Activated CD4-positive, alpha-beta T cell treated with anti-CD3 and anti-CD28 coated beads for 36 hours (primary cell): ENCODE results near the gene ARPC5. TPM values are rescaled to one million over a fixed set of nuclear protein-coding genes. Genes with fewer than 3 reads are reported as not detected.

Experiments used
- ATAC-seq: fragments of 200-7000 bp; cut with Tn5 transposase; one replicate; pipeline ENCODE4 v1.10.0; 2021; ENCODE audit warnings: mild to moderate bottlenecking, moderate library complexity
- CTCF ChIA-PET: fragments of 350-600 bp; sonication (Branson Sonifier 250); formaldehyde crosslinking; loops from one replicate; lab custom pipeline; 2021; ENCODE audit warnings: antibody characterized with exemption; lab: Charles Lee
- POLR2A ChIA-PET: fragments of 350-600 bp; sonication (Branson Sonifier 250); formaldehyde crosslinking; loops from one replicate; lab custom pipeline; 2021; ENCODE audit warnings: antibody characterized with exemption, inconsistent platforms; lab: Charles Lee
- DNase-seq: peaks from one replicate; pipeline ENCODE4 v3.0.0-alpha.2; 2020
- H3K27ac Mint-ChIP-seq: one replicate; pipeline ENCODE4 v1.8.0; 2021; ENCODE audit warnings: mixed read lengths
- H3K27me3 Mint-ChIP-seq: one replicate; pipeline ENCODE4 v1.8.0; 2021; ENCODE audit warnings: mixed read lengths
- H3K36me3 Mint-ChIP-seq: one replicate; pipeline ENCODE4 v1.8.0; 2021; ENCODE audit warnings: low read depth, mixed read lengths
- H3K4me1 Mint-ChIP-seq: one replicate; pipeline ENCODE4 v1.8.0; 2021; ENCODE audit warnings: mixed read lengths
- H3K4me3 Mint-ChIP-seq: one replicate; pipeline ENCODE4 v1.8.0; 2021; ENCODE audit warnings: mild to moderate bottlenecking, moderate library complexity, mixed read lengths
- H3K9me3 Mint-ChIP-seq: one replicate; pipeline ENCODE4 v1.8.0; 2021; ENCODE audit warnings: low read depth, mixed read lengths
- intact Hi-C, 2 experiments: fragments of 100-400 bp; cut with DNase I in 1 of 2; cut with micrococcal nuclease in 1 of 2; formaldehyde crosslinking; loops; one replicate each; pipeline versions ENCODE4 v1.14.2 to v1.15.1; 2022 to 2024; cut with DNase I, micrococcal nuclease
- total RNA-seq, 2 experiments: library from RNA; stranded (reverse); gene quantifications; one replicate each; pipeline ENCODE4 v1.2.3, GENCODE V29; 2021

ARPC5 gene
- total RNA-seq, 2 experiments from 2014 or later = 115 to 165 TPM

- no peaks in the 10 kb centered on the region for H3K4me1 Mint-ChIP-seq
- no peak for ATAC-seq
- intact Hi-C loops = no loop called here
- no peak for DNase-seq
- H3K9me3 Mint-ChIP-seq = no peaks in the 10 kb centered on the region
- ChIA-PET CTCF (no interaction called here), POLR2A (no interaction called here)
- H3K27ac Mint-ChIP-seq = no peak overlapping the region
- H3K4me3 Mint-ChIP-seq = no peak overlapping the region
- H3K36me3 Mint-ChIP-seq = no peaks in the 10 kb centered on the region
- peaks cover 2% of the 10 kb centered on the region for H3K27me3 Mint-ChIP-seq
Observed at GRCh38 chr1:183612407-183612806, 23.2 kb downstream of the ARPC5 start.

- H3K27me3 Mint-ChIP-seq = peaks cover 2% of the 10 kb centered on the region
- no peak overlapping the region for H3K27ac Mint-ChIP-seq
- intact Hi-C loops = no loop called here
- H3K4me1 Mint-ChIP-seq = no peaks in the 10 kb centered on the region
- DNase-seq (no peak), ATAC-seq (no peak)
- no peaks in the 10 kb centered on the region for H3K9me3 Mint-ChIP-seq
- H3K36me3 Mint-ChIP-seq = no peaks in the 10 kb centered on the region
- H3K4me3 Mint-ChIP-seq = no peak overlapping the region
- POLR2A ChIA-PET = interaction anchor here (0.6 kb wide), 1 partner anchor 779 kb away, joined by 3 read pairs; no protein-coding TSS in a partner anchor
- CTCF ChIA-PET = no interaction called here
Observed at GRCh38 chr1:183611021-183611420, 24.6 kb downstream of the ARPC5 start.

- Mint-ChIP-seq H3K9me3 (no peaks in the 10 kb centered on the region), H3K27me3 (peaks cover 2% of the 10 kb centered on the region), H3K36me3 (no peaks in the 10 kb centered on the region), H3K4me3 (no peak overlapping the region), H3K27ac (no peak overlapping the region), H3K4me1 (no peaks in the 10 kb centered on the region)
- POLR2A ChIA-PET = no interaction called here
- CTCF ChIA-PET = interaction anchor here (0.6 to 1.3 kb wide), 5 partner anchors 10 to 314 kb away, joined by 3 to 4 read pairs (median 3); no protein-coding TSS in a partner anchor
- intact Hi-C loops = no loop called here
- DNase-seq (no peak), ATAC-seq (no peak)
Observed at GRCh38 chr1:183609759-183610452, 25.7 kb downstream of the ARPC5 start.

DNA sequence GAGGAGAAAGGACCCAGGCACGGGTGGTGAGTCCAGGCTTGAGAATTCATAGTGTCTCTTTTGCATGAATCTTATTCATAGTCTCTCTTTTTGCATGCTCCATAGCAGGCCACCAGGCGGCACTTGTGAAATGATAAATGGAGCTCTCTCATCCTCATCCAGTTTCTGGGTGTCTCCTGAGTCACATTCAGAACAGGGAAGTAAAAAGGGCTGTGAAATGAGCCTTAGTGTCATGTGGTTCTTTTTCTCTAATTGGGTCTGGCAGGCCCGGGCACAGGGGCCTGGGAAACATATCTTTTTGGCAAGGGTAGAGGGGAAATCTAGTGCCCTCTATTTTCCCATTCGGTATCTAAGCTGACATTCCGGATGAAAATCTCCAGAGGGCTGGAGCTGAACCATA lies 26.3 kb downstream of the ARPC5 start:
- H3K27ac Mint-ChIP-seq = no peak overlapping the region
- peak; percentile 34 for DNase-seq
- H3K4me1 Mint-ChIP-seq = peaks cover under 1% of the 10 kb centered on the region
- H3K36me3 Mint-ChIP-seq = no peaks in the 10 kb centered on the region
- CTCF ChIA-PET = interaction anchor here (0.7 to 1.3 kb wide), 4 partner anchors 10 to 314 kb away, joined by 3 to 4 read pairs (median 3); no protein-coding TSS in a partner anchor
- intact Hi-C loops = no loop called here
- POLR2A ChIA-PET = interaction anchor here (0.5 to 0.6 kb wide), 2 partner anchors 25 to 46 kb away, joined by 3 to 4 read pairs; no protein-coding TSS in a partner anchor
- H3K9me3 Mint-ChIP-seq = no peaks in the 10 kb centered on the region
- no peak overlapping the region for H3K4me3 Mint-ChIP-seq
- peak; percentile 69 for ATAC-seq
- peaks cover 2% of the 10 kb centered on the region for H3K27me3 Mint-ChIP-seq

DNA sequence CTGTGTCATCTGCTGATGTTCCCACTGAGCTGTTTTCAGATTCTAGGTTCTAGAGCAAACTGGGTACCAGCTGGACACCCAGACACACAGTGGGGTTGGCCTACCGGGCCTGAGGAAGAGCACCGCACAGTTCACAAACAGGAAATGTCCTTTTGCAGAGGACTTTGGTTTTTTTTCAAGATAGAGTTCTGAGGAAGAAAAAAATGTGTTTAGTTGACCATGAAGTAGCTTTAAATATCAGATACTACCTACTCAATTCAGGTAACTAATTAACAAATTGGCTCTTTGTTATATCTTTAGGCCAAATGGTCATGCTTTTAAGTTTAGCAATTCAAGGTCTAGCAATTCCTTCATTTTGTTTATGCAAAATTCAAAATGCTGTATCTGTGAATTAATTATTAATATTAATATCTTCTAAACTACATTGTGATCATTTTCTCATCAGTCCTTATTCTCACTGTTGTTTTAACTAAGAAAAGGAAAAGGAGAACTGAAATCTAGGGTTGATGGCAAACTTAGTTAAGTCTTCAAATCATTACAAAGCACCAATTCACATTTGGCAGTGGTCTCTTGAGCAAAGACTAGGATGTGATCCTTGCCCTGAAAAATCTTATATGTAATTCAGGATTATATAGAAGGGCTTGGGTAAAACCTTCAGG lies 28.1 kb downstream of the ARPC5 start:
- intact Hi-C loops = no loop called here
- DNase-seq = no peak
- ChIA-PET CTCF (interaction anchor here (0.6 to 0.9 kb wide), 2 partner anchors 45 to 127 kb away, joined by 3 read pairs; no protein-coding TSS in a partner anchor), POLR2A (no interaction called here)
- Mint-ChIP-seq H3K27ac (no peak overlapping the region), H3K9me3 (no peaks in the 10 kb centered on the region), H3K4me1 (peaks cover 4% of the 10 kb centered on the region), H3K4me3 (no peak overlapping the region), H3K27me3 (peaks cover 6% of the 10 kb centered on the region), H3K36me3 (no peaks in the 10 kb centered on the region)
- no peak for ATAC-seq

DNA sequence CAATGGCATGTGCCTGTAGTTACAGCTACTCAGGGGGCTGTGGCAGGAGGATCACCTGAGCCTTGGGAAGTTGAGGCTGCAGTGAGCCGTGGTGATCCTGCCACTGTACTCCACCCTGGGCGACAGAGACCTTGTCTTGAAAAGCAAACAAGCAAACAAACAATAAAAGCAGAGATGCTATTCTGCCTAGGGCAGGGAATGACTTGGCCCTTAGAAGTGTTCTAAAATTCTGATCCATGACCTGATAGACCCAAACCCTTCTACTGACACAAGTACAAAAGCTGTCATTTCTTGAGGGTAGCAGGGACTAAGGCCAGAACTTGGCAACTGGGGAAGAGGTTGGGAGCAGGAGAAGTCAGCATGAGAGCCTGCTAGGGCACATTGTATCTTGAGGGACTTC lies 29.7 kb downstream of the ARPC5 start:
- ATAC-seq = no peak
- DNase-seq = no peak
- H3K27ac Mint-ChIP-seq = no peak overlapping the region
- CTCF ChIA-PET = no interaction called here
- intact Hi-C loops = no loop called here
- no peaks in the 10 kb centered on the region for H3K9me3 Mint-ChIP-seq
- H3K36me3 Mint-ChIP-seq = no peaks in the 10 kb centered on the region
- peaks cover 4% of the 10 kb centered on the region for H3K4me1 Mint-ChIP-seq
- peaks cover 6% of the 10 kb centered on the region for H3K27me3 Mint-ChIP-seq
- POLR2A ChIA-PET = no interaction called here
- H3K4me3 Mint-ChIP-seq = no peak overlapping the region

- Mint-ChIP-seq H3K9me3 (no peaks in the 10 kb centered on the region), H3K4me3 (no peak overlapping the region), H3K4me1 (peaks cover 4% of the 10 kb centered on the region), H3K27me3 (peaks cover 3% of the 10 kb centered on the region), H3K27ac (no peak overlapping the region), H3K36me3 (no peaks in the 10 kb centered on the region)
- DNase-seq (no peak), ATAC-seq (no peak)
- intact Hi-C loops = no loop called here
- CTCF ChIA-PET = interaction anchor here (0.6 kb wide), 1 partner anchor 230 kb away, joined by 3 read pairs; no protein-coding TSS in a partner anchor
- POLR2A ChIA-PET = interaction anchor here (0.6 kb wide), 1 partner anchor 85 kb away, joined by 3 read pairs; no protein-coding TSS in a partner anchor
Observed at GRCh38 chr1:183604815-183605214, 30.8 kb downstream of the ARPC5 start.

- ATAC-seq (no peak), DNase-seq (no peak)
- no peaks in the 10 kb centered on the region for H3K9me3 Mint-ChIP-seq
- POLR2A ChIA-PET = interaction anchor here (0.6 to 0.8 kb wide), 2 partner anchors 41 to 84 kb away, joined by 3 to 4 read pairs; no protein-coding TSS in a partner anchor
- CTCF ChIA-PET = no interaction called here
- intact Hi-C loops = no loop called here
- H3K27ac Mint-ChIP-seq = no peak overlapping the region
- H3K4me1 Mint-ChIP-seq = peaks cover 4% of the 10 kb centered on the region
- peaks cover 3% of the 10 kb centered on the region for H3K27me3 Mint-ChIP-seq
- H3K4me3 Mint-ChIP-seq = no peak overlapping the region
- H3K36me3 Mint-ChIP-seq = no peaks in the 10 kb centered on the region
Observed at GRCh38 chr1:183604038-183604808, 31.4 kb downstream of the ARPC5 start.

- H3K27me3 Mint-ChIP-seq = peaks cover 3% of the 10 kb centered on the region
- H3K4me1 Mint-ChIP-seq = peaks cover 10% of the 10 kb centered on the region
- intact Hi-C loops = no loop called here
- H3K36me3 Mint-ChIP-seq = no peaks in the 10 kb centered on the region
- CTCF ChIA-PET = no interaction called here
- H3K9me3 Mint-ChIP-seq = no peaks in the 10 kb centered on the region
- POLR2A ChIA-PET = no interaction called here
- H3K4me3 Mint-ChIP-seq = no peak overlapping the region
- H3K27ac Mint-ChIP-seq = no peak overlapping the region
- ATAC-seq (no peak), DNase-seq (no peak)
Observed at GRCh38 chr1:183602510-183602909, 33.1 kb downstream of the ARPC5 start.

- H3K27ac Mint-ChIP-seq = no peak overlapping the region
- intact Hi-C loops = no loop called here
- H3K36me3 Mint-ChIP-seq = no peaks in the 10 kb centered on the region
- no peak for ATAC-seq
- H3K9me3 Mint-ChIP-seq = no peaks in the 10 kb centered on the region
- H3K27me3 Mint-ChIP-seq = peaks cover 3% of the 10 kb centered on the region
- no peak for DNase-seq
- ChIA-PET POLR2A (no interaction called here), CTCF (no interaction called here)
- peaks cover 10% of the 10 kb centered on the region for H3K4me1 Mint-ChIP-seq
- H3K4me3 Mint-ChIP-seq = no peak overlapping the region
Observed at GRCh38 chr1:183600634-183601033, 34.9 kb downstream of the ARPC5 start.

- no peaks in the 10 kb centered on the region for H3K9me3 Mint-ChIP-seq
- POLR2A ChIA-PET = no interaction called here
- H3K27ac Mint-ChIP-seq = no peak overlapping the region
- ATAC-seq = no peak
- intact Hi-C loops = no loop called here
- DNase-seq = no peak
- H3K36me3 Mint-ChIP-seq = no peaks in the 10 kb centered on the region
- CTCF ChIA-PET = interaction anchor here (0.7 kb wide), 1 partner anchor 9 kb away, joined by 3 read pairs; no protein-coding TSS in a partner anchor
- H3K4me1 Mint-ChIP-seq = peaks cover 10% of the 10 kb centered on the region
- peaks cover 3% of the 10 kb centered on the region for H3K27me3 Mint-ChIP-seq
- H3K4me3 Mint-ChIP-seq = no peak overlapping the region
Observed at GRCh38 chr1:183600136-183600535, 35.4 kb downstream of the ARPC5 start.
